PC-3 (cell line): Measurements from ENCODE around the gene MTG1. TPM values are rescaled to one million over a fixed set of nuclear protein-coding genes. Genes with fewer than 3 reads are reported as not detected.

Experiments used
- ATAC-seq: fragments of 200-7000 bp; cut with Tn5 transposase; 2 replicates; pipeline ENCODE4 v1.9.1; 2020; ENCODE audit warnings: mild to moderate bottlenecking, moderate library complexity
- BruUV-seq: library from RNA; stranded (reverse); fragments of 400-500 nt; replicated peaks from 2 replicates; lab custom pipeline; 2021; lab: Mats Ljungman, UMichigan
- CTCF ChIA-PET: fragments of 300-600 bp; sonication (Branson Sonifier 250); formaldehyde crosslinking; loops from one replicate; lab custom pipeline; 2022; ENCODE audit warnings: antibody characterized with exemption; lab: Charles Lee
- POLR2A ChIA-PET: fragments of 300-600 bp; sonication (Branson Sonifier 250); formaldehyde crosslinking; loops from one replicate; lab custom pipeline; 2022; ENCODE audit warnings: antibody characterized with exemption; ENCODE audit not compliant: unreplicated experiment; lab: Charles Lee
- DNase-seq: peaks from one replicate; pipeline ENCODE4 v3.0.0-alpha.2; 2015
- H2AFZ ChIP-seq: fragments of 300-600 bp; sonication (generic); 2 replicates; pipeline ENCODE4 v1.6.0; 2016; ENCODE audit warnings: antibody characterized with exemption, low read length
- H3F3A ChIP-seq: fragments of 300-600 bp; sonication (generic); one replicate; pipeline ENCODE4 v1.6.0; 2017; ENCODE audit warnings: antibody characterized with exemption, low read length, control low read depth, mild to moderate bottlenecking; ENCODE audit not compliant: unreplicated experiment
- H3K27ac ChIP-seq: fragments of 300-600 bp; sonication (generic); 2 replicates; pipeline ENCODE4 v1.5.1; 2016; ENCODE audit warnings: mild to moderate bottlenecking, low read length
- H3K27me3 ChIP-seq: fragments of 300-600 bp; sonication (generic); 2 replicates; pipeline ENCODE4 v1.6.1; 2016; ENCODE audit warnings: low read length, mixed read lengths
- H3K36me3 ChIP-seq: fragments of 300-600 bp; sonication (generic); 2 replicates; pipeline ENCODE4 v1.6.1; 2016; ENCODE audit warnings: low read depth, mixed run types, low read length, mixed read lengths
- H3K4me1 ChIP-seq: fragments of 300-600 bp; sonication (generic); 2 replicates; pipeline ENCODE4 v1.5.1; 2016; ENCODE audit warnings: low read length; ENCODE audit not compliant: insufficient read depth
- H3K4me2 ChIP-seq: fragments of 300-600 bp; sonication (generic); 2 replicates; pipeline ENCODE4 v1.6.0; 2016; ENCODE audit warnings: low read length
- H3K4me3 ChIP-seq: fragments of 300-600 bp; sonication (generic); 2 replicates; pipeline ENCODE4 v1.5.1; 2016; ENCODE audit warnings: mild to moderate bottlenecking, low read length, mixed read lengths
- H3K79me2 ChIP-seq: fragments of 300-600 bp; sonication (generic); 2 replicates; pipeline ENCODE4 v1.6.1; 2017; ENCODE audit warnings: low read length, mixed read lengths
- H3K9ac ChIP-seq: fragments of 300-600 bp; sonication (generic); 2 replicates; pipeline ENCODE4 v1.6.0; 2016; ENCODE audit warnings: mild to moderate bottlenecking, low read length
- H3K9me2 ChIP-seq: fragments of 300-600 bp; sonication (generic); replicated peaks from 2 replicates; pipeline ENCODE4 v1.6.1; 2016; ENCODE audit warnings: mixed run types, low read length, mixed read lengths
- H3K9me3 ChIP-seq: fragments of 300-600 bp; sonication (generic); 2 replicates; pipeline ENCODE4 v1.6.1; 2016; ENCODE audit warnings: low read length, mixed read lengths
- H4K20me1 ChIP-seq: fragments of 300-600 bp; sonication (generic); 2 replicates; pipeline ENCODE4 v1.6.1; 2016; ENCODE audit warnings: low read length, mixed read lengths
- EZH2 ChIP-seq: fragments of 300-600 bp; sonication (generic); IDR thresholded peaks from one replicate; pipeline ENCODE4 v1.6.1; 2017; ENCODE audit warnings: antibody characterized with exemption, mild to moderate bottlenecking, low read length; ENCODE audit not compliant: unreplicated experiment
- EZH2phosphoT487 ChIP-seq: fragments of 300-600 bp; sonication (generic); IDR thresholded peaks from 2 replicates; pipeline ENCODE4 v1.6.1; 2018; ENCODE audit warnings: mild to moderate bottlenecking, antibody characterized with exemption, low read length, borderline replicate concordance
- intact Hi-C: fragments of 100-400 bp; cut with micrococcal nuclease; formaldehyde crosslinking; loops from 2 replicates; pipeline ENCODE4 v1.9.0; 2023
- total RNA-seq: library from RNA; depleted of rRNA; stranded (reverse); fragments of >200 nt; gene quantifications from 2 replicates; pipeline ENCODE4 v1.2.3, GENCODE V29; 2014
- TF ChIP-seq, protein P1 (sequence below): fragments of 300-600 bp; sonication (generic); conservative IDR thresholded peaks from 2 replicates; pipeline ENCODE4 v1.5.1; 2017; ENCODE audit warnings: antibody characterized with exemption, low read depth, mild to moderate bottlenecking, low read length

The MTG1 gene
- total RNA-seq, 1 experiment from 2014 or later, result 39.4 TPM

DNA sequence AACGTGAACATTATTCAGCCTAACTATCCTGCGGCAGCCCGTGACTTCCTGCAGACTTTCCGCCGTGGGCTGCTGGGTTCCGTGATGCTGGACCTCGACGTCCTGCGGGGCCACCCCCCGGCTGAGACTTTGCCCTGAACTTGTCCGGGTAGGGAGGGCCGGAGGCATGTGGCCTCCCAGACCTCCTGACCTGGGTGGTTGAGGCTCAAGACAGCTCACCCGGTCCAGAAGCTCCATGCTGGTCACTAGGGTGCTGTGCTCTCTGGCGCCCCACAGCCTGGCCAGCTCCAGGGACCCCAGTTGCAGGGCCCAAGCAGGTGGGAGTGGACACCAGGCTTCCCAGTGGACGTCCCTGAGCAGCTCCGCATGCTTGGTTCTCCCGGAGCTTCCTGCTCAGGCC lies 26.1 kb downstream of the MTG1 start:
- no peaks in the 10 kb centered on the region for H3K36me3 ChIP-seq
- ATAC-seq (no peak), DNase-seq (no peak)
- intact Hi-C loops, result no loop called here
- TSS peak; percentile 20 for BruUV-seq
- no peak overlapping the region for H3K27ac ChIP-seq
- ChIA-PET CTCF (no interaction called here), POLR2A (no interaction called here)
- H3K9me2 ChIP-seq, result no peaks in the 10 kb centered on the region
- no peak overlapping the region for H3K9ac ChIP-seq
- H3K4me2 ChIP-seq, result no peak overlapping the region
- no peaks in the 10 kb centered on the region for H3K79me2 ChIP-seq
- H3F3A ChIP-seq, result no peaks in the 10 kb centered on the region
- no peak overlapping the region for H3K4me3 ChIP-seq
- H4K20me1 ChIP-seq, result no peaks in the 10 kb centered on the region
- H3K4me1 ChIP-seq, result no peaks in the 10 kb centered on the region
- TF ChIP-seq EZH2 (no peak), EZH2phosphoT487 (no peak)
- TF ChIP-seq, protein P1, sequence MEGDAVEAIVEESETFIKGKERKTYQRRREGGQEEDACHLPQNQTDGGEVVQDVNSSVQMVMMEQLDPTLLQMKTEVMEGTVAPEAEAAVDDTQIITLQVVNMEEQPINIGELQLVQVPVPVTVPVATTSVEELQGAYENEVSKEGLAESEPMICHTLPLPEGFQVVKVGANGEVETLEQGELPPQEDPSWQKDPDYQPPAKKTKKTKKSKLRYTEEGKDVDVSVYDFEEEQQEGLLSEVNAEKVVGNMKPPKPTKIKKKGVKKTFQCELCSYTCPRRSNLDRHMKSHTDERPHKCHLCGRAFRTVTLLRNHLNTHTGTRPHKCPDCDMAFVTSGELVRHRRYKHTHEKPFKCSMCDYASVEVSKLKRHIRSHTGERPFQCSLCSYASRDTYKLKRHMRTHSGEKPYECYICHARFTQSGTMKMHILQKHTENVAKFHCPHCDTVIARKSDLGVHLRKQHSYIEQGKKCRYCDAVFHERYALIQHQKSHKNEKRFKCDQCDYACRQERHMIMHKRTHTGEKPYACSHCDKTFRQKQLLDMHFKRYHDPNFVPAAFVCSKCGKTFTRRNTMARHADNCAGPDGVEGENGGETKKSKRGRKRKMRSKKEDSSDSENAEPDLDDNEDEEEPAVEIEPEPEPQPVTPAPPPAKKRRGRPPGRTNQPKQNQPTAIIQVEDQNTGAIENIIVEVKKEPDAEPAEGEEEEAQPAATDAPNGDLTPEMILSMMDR, result no peak
- no peak overlapping the region for H2AFZ ChIP-seq
- H3K27me3 ChIP-seq, result no peaks in the 10 kb centered on the region
- no peaks in the 10 kb centered on the region for H3K9me3 ChIP-seq

DNA sequence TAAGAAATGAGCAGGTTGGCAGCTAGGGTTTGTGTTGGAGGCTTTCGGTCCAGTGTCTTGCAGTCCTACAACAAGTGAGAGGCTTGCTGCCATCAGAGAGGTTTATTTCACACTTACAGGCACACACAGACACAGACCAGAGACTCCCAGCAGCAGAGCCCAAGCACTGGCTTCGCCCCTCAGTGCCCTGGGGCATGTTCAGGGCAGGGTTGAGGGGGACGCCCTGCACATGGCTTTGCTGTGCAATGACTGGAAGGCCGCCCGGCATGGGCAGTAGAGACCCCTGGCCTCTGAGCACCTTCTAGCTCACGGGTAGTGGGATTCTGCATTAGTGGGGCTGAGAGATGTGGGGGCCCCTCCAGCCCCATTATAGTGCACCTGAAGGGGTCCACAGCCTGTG lies 26.6 kb downstream of the MTG1 start:
- no peak for DNase-seq
- H3K9me3 ChIP-seq, result no peaks in the 10 kb centered on the region
- no TSS peak for BruUV-seq
- ATAC-seq, result no peak
- H3K79me2 ChIP-seq, result no peaks in the 10 kb centered on the region
- H2AFZ ChIP-seq, result no peak overlapping the region
- no peak overlapping the region for H3K9ac ChIP-seq
- H4K20me1 ChIP-seq, result no peaks in the 10 kb centered on the region
- H3K4me3 ChIP-seq, result no peak overlapping the region
- intact Hi-C loops, result no loop called here
- no peak overlapping the region for H3K4me2 ChIP-seq
- no peaks in the 10 kb centered on the region for H3K36me3 ChIP-seq
- H3K9me2 ChIP-seq, result no peaks in the 10 kb centered on the region
- H3K27me3 ChIP-seq, result no peaks in the 10 kb centered on the region
- TF ChIP-seq, protein P1, result no peak
- ChIA-PET POLR2A (no interaction called here), CTCF (no interaction called here)
- no peaks in the 10 kb centered on the region for H3K4me1 ChIP-seq
- H3K27ac ChIP-seq, result no peak overlapping the region
- H3F3A ChIP-seq, result no peaks in the 10 kb centered on the region

DNA sequence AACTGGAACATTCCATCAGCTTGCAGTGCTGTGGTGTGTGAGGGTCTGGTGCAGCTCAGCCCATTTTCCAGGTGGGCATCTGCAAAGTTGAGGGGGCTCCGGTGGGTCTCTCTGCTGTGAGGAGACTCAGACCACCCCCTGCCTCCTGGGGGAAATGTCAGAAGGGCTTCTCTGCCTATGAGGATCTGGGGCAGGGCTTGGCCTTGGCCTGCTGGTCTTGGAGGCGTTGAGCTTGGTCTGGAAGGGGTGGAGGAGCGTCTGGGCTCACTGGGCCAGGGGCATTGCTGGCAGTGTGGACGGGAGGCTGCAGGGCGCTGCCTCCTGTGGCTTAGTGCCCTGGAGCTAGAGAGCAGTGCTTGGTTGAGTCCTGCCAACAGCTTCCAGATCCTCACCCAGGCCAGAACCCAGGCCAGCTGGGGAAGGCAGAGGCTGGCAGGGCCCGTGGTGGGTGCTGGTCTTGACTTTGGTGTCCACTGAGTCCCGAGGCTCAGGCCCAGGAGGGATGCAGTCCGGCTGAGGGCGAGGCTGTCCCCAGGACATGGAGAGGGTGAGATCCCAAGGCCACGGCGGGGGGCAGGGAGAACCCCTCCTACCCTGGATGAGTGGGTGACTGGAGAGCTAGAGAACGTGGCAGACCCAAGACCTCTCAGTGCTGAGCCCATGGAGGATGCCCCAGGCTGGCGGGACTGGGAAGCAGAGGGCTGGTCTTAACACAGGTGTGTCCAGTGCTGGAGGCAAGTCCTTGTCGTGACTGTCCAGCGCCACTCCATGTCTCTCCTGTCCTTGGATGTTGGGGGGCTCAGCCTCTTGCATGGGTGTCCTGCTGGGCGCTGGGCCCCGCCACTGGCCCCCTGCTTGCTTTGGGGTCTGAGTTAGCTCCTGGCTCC lies 27.6 kb downstream of the MTG1 start:
- no peak overlapping the region for H3K4me2 ChIP-seq
- H3K9me3 ChIP-seq, result no peaks in the 10 kb centered on the region
- ChIA-PET CTCF (no interaction called here), POLR2A (no interaction called here)
- H3K4me3 ChIP-seq, result no peak overlapping the region
- intact Hi-C loops, result no loop called here
- H3K9me2 ChIP-seq, result no peaks in the 10 kb centered on the region
- no peak overlapping the region for H3K9ac ChIP-seq
- no peak for ATAC-seq
- no peak overlapping the region for H3K27ac ChIP-seq
- no peaks in the 10 kb centered on the region for H3K27me3 ChIP-seq
- no peak overlapping the region for H2AFZ ChIP-seq
- H4K20me1 ChIP-seq, result no peaks in the 10 kb centered on the region
- H3K36me3 ChIP-seq, result no peaks in the 10 kb centered on the region
- H3K79me2 ChIP-seq, result no peaks in the 10 kb centered on the region
- no peaks in the 10 kb centered on the region for H3K4me1 ChIP-seq
- no peak for TF ChIP-seq EZH2
- TF ChIP-seq EZH2phosphoT487, result no peak
- TF ChIP-seq, protein P1, result no peak
- no TSS peak for BruUV-seq
- no peak for DNase-seq
- H3F3A ChIP-seq, result no peaks in the 10 kb centered on the region
